Mucosa of descending colon (tissue), 3 donors: ENCODE data around the gene TRAPPC6A. TPM values are rescaled to one million over a fixed set of nuclear protein-coding genes. Genes with fewer than 3 reads are reported as not detected.

Source experiments
- ATAC-seq: fragments of 200-7000 bp; cut with Tn5 transposase; one replicate; pipeline ENCODE4 v1.9.1; 2020; ENCODE audit warnings: mild to moderate bottlenecking, moderate library complexity
- DNase-seq, 3 donors: peaks; one replicate each; pipeline ENCODE4 v3.0.0-alpha.2; 2020
- H3K36me3 ChIP-seq: fragments of 200-600 bp; one replicate; pipeline ENCODE4 v1.8.0; 2021; ENCODE audit warnings: low read depth, mild to moderate bottlenecking
- H3K4me1 ChIP-seq: fragments of 200-600 bp; one replicate; pipeline ENCODE4 v1.8.0; 2021; ENCODE audit warnings: low read depth, mild to moderate bottlenecking
- H3K4me3 ChIP-seq: fragments of 200-600 bp; one replicate; pipeline ENCODE4 v1.8.0; 2021; ENCODE audit warnings: mild to moderate bottlenecking
- H3K9me3 ChIP-seq: fragments of 200-600 bp; one replicate; pipeline ENCODE4 v1.8.0; 2021; ENCODE audit warnings: mild to moderate bottlenecking
- intact Hi-C, 2 donors: fragments of 100-400 bp; cut with DNase I in 1 of 2; cut with micrococcal nuclease in 1 of 2; formaldehyde crosslinking; loops; one replicate each; pipeline versions ENCODE4 v1.11.0 to v1.11.1; 2022; cut with DNase I, micrococcal nuclease
- total RNA-seq, 3 donors: library from RNA; stranded (reverse); fragmentation: NEBNext Ultra II Directional in 2 of 3; extraction: Animal tissue kit (Norgen Biotek cat#: 25700) in 2 of 3; gene quantifications; one replicate each; pipeline versions ENCODE4 v1.2.1 to v1.2.4, GENCODE V29; 2021 to 2023
- TF ChIP-seq, protein P1 (sequence below): fragments of 200-600 bp; IDR thresholded peaks from one replicate; pipeline ENCODE4 v1.8.0; 2022; ENCODE audit warnings: antibody characterized with exemption, mild to moderate bottlenecking
- donor health status: DM: no; HTN: no; CAD: no; lungs with moderate emphysema.
- donor health status: DM: no; HTN: no; CAD: no.
- donor health status: DM: no; HTN: yes; CAD: no.

Gene TRAPPC6A
- total RNA-seq, 3 donors from 2014 or later, result 29.0 to 45.1 (median 37.4) TPM

DNA sequence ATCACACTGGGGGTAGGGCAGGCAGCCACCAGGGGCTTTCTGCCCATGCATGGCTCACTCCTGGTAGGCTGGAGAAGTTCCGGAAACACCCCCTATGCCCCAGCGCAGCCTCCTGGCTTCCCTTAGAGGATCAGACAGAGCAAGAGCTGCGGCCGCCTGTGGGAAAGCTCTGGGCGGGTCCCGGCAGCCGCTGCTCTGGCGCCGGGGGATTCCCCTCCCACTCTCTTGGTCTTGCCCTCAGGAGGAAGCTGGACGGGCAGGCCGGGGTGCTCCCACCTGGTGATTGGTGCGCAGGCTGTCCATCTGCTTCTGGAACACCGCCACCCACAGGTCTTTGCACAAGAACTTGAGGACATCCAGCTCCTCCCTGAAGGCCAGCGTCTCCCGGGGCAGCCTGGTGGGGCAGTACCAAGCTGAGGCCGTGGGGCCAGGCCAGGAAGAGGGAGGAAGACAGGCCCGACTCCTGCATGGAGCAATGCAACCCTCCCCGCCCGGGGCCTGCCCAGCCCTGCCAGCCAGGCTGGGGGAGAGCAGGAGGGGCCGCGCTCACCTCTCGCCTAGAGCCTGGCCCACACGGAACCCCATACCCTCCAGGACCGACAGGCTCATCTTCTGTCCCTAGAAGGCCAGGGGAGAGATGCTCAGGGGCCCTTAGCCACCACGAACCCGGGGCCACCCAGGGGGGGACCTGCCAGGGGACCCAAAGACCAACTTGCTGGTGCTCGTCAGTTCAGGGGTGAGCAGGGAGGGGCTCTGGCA, 13.3 kb downstream of the TRAPPC6A start:
- Histone ChIP-seq H3K4me3 (no peak overlapping the region), H3K36me3 (no peaks in the 10 kb centered on the region), H3K9me3 (no peaks in the 10 kb centered on the region), H3K4me1 (peaks cover 9% of the 10 kb centered on the region)
- ATAC-seq (peak; percentile 85), DNase-seq (peak; percentile 69 to 88 (median 75))
- TF ChIP-seq, protein P1, sequence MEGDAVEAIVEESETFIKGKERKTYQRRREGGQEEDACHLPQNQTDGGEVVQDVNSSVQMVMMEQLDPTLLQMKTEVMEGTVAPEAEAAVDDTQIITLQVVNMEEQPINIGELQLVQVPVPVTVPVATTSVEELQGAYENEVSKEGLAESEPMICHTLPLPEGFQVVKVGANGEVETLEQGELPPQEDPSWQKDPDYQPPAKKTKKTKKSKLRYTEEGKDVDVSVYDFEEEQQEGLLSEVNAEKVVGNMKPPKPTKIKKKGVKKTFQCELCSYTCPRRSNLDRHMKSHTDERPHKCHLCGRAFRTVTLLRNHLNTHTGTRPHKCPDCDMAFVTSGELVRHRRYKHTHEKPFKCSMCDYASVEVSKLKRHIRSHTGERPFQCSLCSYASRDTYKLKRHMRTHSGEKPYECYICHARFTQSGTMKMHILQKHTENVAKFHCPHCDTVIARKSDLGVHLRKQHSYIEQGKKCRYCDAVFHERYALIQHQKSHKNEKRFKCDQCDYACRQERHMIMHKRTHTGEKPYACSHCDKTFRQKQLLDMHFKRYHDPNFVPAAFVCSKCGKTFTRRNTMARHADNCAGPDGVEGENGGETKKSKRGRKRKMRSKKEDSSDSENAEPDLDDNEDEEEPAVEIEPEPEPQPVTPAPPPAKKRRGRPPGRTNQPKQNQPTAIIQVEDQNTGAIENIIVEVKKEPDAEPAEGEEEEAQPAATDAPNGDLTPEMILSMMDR, result no peak
- intact Hi-C loops, result no loop called here

DNA sequence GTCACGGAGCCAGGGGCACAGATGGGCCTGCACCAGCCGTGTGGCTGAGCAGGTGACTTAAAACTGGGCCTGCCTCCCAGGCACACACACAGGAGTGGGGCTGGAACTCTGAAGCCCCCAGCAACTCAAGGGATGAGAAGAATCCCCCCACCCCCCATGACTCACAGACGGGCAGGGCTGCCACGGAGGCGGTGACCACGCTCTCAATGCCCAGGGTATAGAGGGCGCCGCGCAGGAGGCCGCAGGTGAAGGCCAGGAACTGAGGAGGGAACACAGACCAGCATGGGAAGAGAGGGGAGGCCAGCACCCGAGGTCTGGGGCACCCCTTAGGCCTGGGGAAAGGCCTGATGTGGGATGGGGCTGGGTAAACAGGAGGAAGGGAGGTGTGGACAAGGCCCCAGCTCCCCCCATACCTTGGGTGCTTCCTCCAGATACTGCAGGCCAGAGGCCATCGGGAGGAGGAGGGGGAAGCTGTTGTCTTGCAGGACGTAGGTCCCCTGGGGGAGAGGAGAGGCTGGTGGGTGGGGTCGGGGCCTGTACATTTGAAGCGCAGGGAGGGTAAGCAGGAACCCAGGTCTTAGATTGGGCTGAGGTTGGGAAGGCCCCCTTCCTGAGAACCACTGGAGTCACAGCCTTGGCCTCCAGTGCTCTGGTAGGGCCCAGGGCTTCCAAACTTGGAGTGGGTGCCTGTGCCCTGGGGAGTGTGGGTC, 14.1 kb downstream of the TRAPPC6A start:
- DNase-seq (peak in 1 of 3 donors; percentile 43), ATAC-seq (no peak)
- Histone ChIP-seq H3K4me1 (peaks cover 9% of the 10 kb centered on the region), H3K9me3 (no peaks in the 10 kb centered on the region), H3K4me3 (no peak overlapping the region), H3K36me3 (no peaks in the 10 kb centered on the region)
- intact Hi-C loops, result no loop called here
- TF ChIP-seq, protein P1, result no peak

DNA sequence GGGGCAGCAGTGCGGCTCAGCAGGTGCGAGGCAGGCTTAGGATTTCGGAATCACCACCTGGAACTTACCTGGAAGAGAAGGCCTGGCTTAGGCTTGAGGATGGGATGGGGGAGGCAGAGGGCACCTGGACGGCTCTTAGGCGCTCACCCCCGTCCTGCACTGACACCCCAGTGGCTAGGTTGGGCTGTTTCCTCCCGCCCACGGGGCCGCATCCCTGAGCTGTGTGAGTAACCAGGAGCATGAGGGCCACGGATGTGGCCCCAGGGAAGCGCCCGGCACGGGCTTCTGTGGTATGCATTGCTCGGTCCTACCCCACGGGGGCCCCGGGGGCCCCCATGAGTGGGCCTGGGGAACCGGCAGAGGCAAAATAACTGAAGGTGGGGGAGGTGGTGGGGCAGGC, 14.9 kb downstream of the TRAPPC6A start:
- Histone ChIP-seq H3K4me1 (peaks cover 9% of the 10 kb centered on the region), H3K9me3 (no peaks in the 10 kb centered on the region), H3K4me3 (no peak overlapping the region), H3K36me3 (no peaks in the 10 kb centered on the region)
- intact Hi-C loops, result no loop called here
- ATAC-seq, result no peak
- peak in 1 of 3 donors; percentile 43 for DNase-seq
- TF ChIP-seq, protein P1, result no peak

DNA sequence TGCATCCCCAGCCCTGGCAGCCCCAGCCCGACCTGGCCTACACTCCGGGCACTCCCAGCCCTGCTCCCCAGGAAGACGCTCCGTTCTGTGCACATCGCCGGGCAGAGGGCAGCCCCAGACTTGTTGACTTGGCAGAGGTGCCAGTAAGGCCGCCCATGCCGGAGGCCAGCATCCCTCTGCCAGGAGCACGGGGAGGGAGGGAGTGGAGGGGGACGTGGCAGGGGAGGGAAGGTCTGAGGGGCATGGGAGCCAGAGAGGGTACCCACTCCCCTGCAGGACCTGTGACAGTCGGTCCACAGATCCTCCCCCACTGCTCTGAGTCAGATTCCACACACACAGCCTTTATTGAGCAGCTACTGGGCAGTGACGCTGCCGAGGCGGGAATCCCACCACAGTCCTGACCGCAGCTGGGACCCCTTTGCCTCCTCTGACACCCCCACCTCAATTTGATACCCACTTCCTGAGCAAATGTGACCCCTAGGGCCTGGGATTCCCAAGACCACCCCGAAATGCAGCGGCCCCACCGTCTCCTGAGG, 15.4 kb downstream of the TRAPPC6A start:
- Histone ChIP-seq H3K36me3 (no peaks in the 10 kb centered on the region), H3K9me3 (no peaks in the 10 kb centered on the region), H3K4me3 (no peak overlapping the region), H3K4me1 (peaks cover 9% of the 10 kb centered on the region)
- TF ChIP-seq, protein P1, result no peak
- intact Hi-C loops, result no loop called here
- ATAC-seq, result no peak
- DNase-seq, result no peak

DNA sequence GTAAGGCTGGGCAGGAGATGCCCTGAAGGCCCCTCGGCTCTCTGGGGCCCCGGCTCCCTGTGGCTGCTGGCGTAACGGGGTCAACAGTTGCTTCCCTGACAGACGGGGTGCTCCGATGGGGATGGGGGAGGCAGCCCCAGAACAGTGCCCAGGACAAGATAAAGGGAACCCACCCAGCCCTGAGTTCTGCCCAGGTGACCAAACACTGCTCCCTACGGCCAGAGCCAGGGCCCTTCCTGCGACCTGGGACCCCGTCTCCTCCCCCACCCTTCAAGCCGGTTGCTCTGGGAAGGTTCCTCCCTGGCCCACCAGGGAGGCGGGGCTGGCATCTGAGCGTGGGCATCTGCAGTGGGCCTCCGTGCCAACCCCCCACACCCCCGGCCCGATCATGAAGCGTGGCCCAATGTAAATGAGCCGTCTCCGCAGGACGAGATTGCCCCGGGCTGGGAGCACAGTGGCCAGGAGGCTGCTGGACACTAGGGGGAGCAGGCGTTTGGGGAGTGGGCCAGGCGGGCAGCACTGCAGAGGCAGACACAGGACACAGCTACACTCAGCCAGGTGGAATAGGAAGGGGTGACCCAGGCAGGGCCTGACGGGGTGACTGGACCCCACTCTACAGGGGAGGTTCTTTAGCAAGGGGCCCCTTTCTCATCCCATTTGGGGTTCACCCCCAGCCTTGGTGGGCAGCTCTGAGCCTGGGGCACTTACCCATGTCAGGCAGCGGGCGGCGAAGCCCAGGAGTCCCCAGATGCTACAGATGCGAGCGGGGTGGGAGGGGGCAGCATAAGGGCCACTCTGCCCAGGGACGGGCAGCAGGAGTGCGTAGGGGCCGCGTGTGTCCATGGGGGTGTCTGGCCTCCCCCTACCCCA, 16.1 kb downstream of the TRAPPC6A start:
- no peak for DNase-seq
- Histone ChIP-seq H3K9me3 (no peaks in the 10 kb centered on the region), H3K4me3 (no peak overlapping the region), H3K36me3 (no peaks in the 10 kb centered on the region), H3K4me1 (peaks cover 9% of the 10 kb centered on the region)
- ATAC-seq, result no peak
- TF ChIP-seq, protein P1, result no peak
- intact Hi-C loops, result no loop called here
